Measurements from ENCODE around the gene CCDC38. TPM values are rescaled to one million over a fixed set of nuclear protein-coding genes. Genes with fewer than 3 reads are reported as not detected.

Gene CCDC38
- total RNA-seq, 1 donor from 2014 or later: 0.13 TPM

DNA sequence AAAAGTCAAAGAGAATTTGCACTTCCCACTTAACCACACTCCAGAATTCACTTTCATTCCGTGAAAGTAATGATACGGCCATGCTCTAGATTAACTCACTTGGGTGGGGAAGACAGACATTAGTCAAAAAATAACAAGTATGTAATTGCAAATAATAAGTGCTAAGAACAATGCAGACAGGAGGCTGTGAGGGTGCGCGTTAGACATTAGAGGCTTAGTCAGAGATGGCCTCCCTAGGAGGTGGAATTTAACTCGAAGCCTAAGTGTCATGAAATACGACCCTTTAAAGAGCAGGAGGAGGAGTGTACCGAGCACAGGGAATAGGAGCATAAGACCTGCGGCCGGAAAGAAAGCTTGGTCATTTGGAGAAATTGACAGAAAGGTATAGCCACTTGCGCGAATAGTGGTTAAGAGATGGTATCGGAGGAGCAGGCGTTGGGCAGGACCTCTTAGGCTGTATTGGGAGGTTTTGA is 83.0 kb downstream of the CCDC38 start:
- peak; percentile 46 for DNase-seq (ENCODE audit: low spot score)
- Histone ChIP-seq H3K27me3 (no peaks in the 10 kb centered on the region), H3K9me3 (ENCODE audit: low read depth) (peaks cover 16% of the 10 kb centered on the region), H3K79me2 (ENCODE audit: low read depth) (peaks cover 56% of the 10 kb centered on the region), H3K36me3 (peaks cover 24% of the 10 kb centered on the region), H3K4me2 (peak overlapping the region; percentile 92), H3K4me1 (peaks cover 11% of the 10 kb centered on the region), H4K20me1 (ENCODE audit: low read depth) (peaks cover 13% of the 10 kb centered on the region), H3K27ac (peak overlapping the region; percentile 93), H3F3A (ENCODE audit: low read depth) (peaks cover 12% of the 10 kb centered on the region), H3K9ac (peak overlapping the region; percentile 93), H2AFZ (replicated peaks) (peak overlapping the region; percentile 93), H3K4me3 (peak overlapping the region; percentile 95)
- Mint-ChIP-seq H3K27ac (no peak overlapping the region), H3K9me3 (peaks cover 13% of the 10 kb centered on the region), H3K27me3 (ENCODE audit: insufficient read depth, low read depth) (no peaks in the 10 kb centered on the region), H3K4me3 (no peak overlapping the region), H3K36me3 (peaks cover 29% of the 10 kb centered on the region), H3K4me1 (peaks cover 4% of the 10 kb centered on the region)
- TF ChIP-seq EZH2phosphoT487 (IDR thresholded peaks at IDR 0.05): no peak
- TF ChIP-seq, protein P1, sequence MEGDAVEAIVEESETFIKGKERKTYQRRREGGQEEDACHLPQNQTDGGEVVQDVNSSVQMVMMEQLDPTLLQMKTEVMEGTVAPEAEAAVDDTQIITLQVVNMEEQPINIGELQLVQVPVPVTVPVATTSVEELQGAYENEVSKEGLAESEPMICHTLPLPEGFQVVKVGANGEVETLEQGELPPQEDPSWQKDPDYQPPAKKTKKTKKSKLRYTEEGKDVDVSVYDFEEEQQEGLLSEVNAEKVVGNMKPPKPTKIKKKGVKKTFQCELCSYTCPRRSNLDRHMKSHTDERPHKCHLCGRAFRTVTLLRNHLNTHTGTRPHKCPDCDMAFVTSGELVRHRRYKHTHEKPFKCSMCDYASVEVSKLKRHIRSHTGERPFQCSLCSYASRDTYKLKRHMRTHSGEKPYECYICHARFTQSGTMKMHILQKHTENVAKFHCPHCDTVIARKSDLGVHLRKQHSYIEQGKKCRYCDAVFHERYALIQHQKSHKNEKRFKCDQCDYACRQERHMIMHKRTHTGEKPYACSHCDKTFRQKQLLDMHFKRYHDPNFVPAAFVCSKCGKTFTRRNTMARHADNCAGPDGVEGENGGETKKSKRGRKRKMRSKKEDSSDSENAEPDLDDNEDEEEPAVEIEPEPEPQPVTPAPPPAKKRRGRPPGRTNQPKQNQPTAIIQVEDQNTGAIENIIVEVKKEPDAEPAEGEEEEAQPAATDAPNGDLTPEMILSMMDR (IDR thresholded peaks at IDR 0.05): no peak
- TF ChIP-seq EZH2 (IDR thresholded peaks at IDR 0.05): no peak

DNA sequence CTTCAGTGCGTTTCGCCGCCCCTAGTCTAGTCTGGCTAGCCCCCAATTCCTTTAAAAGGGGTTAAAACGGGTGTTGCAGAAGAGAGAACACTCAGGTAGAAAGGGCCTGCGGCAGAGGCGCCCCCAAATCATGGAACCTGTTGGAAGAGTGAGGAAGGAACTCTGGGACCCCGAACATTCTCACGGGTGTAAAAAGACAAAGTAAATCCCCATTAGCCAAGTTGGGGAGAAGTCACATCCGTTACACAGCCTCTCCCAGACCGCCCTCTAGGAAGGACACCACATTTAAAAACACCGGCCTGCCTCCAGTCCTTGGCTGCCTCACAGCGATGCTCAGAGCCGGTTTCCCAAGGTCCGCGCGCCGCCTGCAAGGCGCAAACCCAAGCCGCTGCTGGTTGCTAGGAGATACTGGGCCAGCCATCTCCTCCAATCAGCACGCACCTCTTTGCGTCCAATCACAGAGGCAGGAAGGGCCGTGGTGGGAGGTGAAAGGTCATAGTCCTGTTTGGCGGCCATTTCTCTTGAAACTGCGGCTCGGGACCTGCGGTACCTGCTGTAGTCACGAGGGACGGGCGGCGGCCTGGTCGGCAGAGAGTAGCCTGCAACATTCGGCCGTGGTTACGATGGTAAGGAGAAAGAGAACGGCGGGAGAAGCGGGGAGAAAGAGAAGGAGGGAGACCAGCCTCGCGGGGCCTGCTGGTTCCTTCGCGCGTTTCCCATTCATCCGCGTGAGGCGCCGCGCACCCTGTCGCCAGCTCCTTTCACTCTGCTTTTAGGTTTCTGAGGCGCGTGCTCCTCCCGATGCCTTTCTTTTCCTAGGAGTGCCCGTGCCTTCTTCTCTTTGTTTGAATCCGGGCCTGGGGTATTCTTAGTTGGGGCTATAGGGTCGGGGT is 83.7 kb downstream of the CCDC38 start, which contains the start of gene SNRPF:
Gene SNRPF, plus strand, starts transcription at position 502 of the 893 bp plus-strand sequence. Its CDS starts 122 bp downstream, at position 624.
- Histone ChIP-seq H3K9me3 (ENCODE audit: low read depth) (peaks cover 16% of the 10 kb centered on the region), H3K4me3 (peak within 1 kb of the TSS; percentile 95), H3K4me1 (peaks cover 11% of the 10 kb centered on the region), H4K20me1 (ENCODE audit: low read depth) (peaks cover 8% of the 10 kb centered on the region), H3K36me3 (peaks cover 24% of the 10 kb centered on the region), H3K9ac (peak within 1 kb of the TSS; percentile 93), H3K79me2 (ENCODE audit: low read depth) (peaks cover 50% of the 10 kb centered on the region), H3K4me2 (peak within 1 kb of the TSS; percentile 92), H2AFZ (replicated peaks) (peak within 1 kb of the TSS; percentile 93), H3K27me3 (no peaks in the 10 kb centered on the region), H3K27ac (peak within 1 kb of the TSS; percentile 93), H3F3A (ENCODE audit: low read depth) (peaks cover 12% of the 10 kb centered on the region)
- Mint-ChIP-seq H3K4me3 (no peak within 1 kb of the TSS), H3K9me3 (peaks cover 13% of the 10 kb centered on the region), H3K36me3 (peaks cover 26% of the 10 kb centered on the region), H3K27me3 (ENCODE audit: insufficient read depth, low read depth) (no peaks in the 10 kb centered on the region), H3K27ac (peak within 1 kb of the TSS; percentile 20), H3K4me1 (peaks cover 6% of the 10 kb centered on the region)
- peak; percentile 98 for DNase-seq (ENCODE audit: low spot score)
- TF ChIP-seq, protein P1 (IDR thresholded peaks at IDR 0.05): peak; percentile 13
- TF ChIP-seq EZH2phosphoT487 (IDR thresholded peaks at IDR 0.05): no peak

DNA sequence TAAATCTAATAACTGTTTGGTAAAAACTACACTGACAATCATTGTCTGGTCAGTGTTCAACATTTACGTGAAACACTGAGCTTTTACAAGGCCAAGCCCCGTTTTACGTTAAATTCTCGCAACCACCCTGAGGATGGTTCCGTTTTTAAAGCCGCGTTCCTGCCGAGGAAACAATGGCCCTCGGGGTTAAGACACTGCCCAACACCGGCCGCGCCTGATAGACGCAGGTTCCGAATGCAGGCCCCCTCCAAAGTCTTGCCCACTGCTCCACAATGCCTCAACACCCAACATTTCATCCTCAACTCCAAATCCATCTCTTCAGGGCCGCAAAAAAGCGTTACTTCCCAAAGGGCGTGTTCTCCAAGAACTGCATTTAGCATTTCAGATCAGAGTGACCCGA is 84.6 kb downstream of the CCDC38 start:
- no peak for TF ChIP-seq EZH2phosphoT487 (IDR thresholded peaks at IDR 0.05)
- TF ChIP-seq EZH2 (IDR thresholded peaks at IDR 0.05): no peak
- TF ChIP-seq, protein P1 (IDR thresholded peaks at IDR 0.05): no peak
- Mint-ChIP-seq H3K9me3 (peaks cover 11% of the 10 kb centered on the region), H3K4me3 (no peak overlapping the region), H3K27ac (peak overlapping the region; percentile 20), H3K36me3 (peaks cover 23% of the 10 kb centered on the region), H3K27me3 (ENCODE audit: insufficient read depth, low read depth) (no peaks in the 10 kb centered on the region), H3K4me1 (peaks cover 9% of the 10 kb centered on the region)
- H3K4me2 ChIP-seq: peak overlapping the region; percentile 92
- peak overlapping the region; percentile 95 for H3K4me3 ChIP-seq
- peaks cover 16% of the 10 kb centered on the region for H3K9me3 ChIP-seq (ENCODE audit: low read depth)
- H3K27ac ChIP-seq: no peak overlapping the region
- peaks cover 41% of the 10 kb centered on the region for H3K79me2 ChIP-seq (ENCODE audit: low read depth)
- H4K20me1 ChIP-seq (ENCODE audit: low read depth): peaks cover 8% of the 10 kb centered on the region
- H3K36me3 ChIP-seq: peaks cover 20% of the 10 kb centered on the region
- no peak overlapping the region for H3K9ac ChIP-seq
- H3F3A ChIP-seq (ENCODE audit: low read depth): peaks cover 12% of the 10 kb centered on the region
- peak; percentile 39 for DNase-seq (ENCODE audit: low spot score)
- H2AFZ ChIP-seq (replicated peaks): peak overlapping the region; percentile 60
- peaks cover 11% of the 10 kb centered on the region for H3K4me1 ChIP-seq
- no peaks in the 10 kb centered on the region for H3K27me3 ChIP-seq
